ENCODE measurements around the gene VSIG1.

DNA sequence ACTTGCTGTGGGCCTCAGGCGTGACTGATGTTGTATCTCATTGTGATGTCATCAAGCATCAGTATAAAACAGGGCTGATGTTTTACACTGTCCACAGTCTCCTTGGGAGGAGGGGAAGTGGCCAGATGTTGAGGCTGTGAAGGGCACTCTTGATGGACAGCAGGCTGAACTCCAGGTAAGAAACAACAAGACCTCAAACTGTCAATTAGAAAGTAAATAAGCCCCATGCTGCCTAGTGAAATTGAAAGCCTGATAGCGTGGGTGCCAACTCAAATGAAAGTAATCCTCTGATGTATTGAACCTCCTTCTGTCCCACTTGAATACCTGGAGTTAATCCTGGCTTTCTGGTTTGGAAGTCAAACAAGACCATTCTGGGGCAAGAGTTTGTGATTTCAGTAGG, 19.7 kb downstream of the VSIG1 start:
- TF ChIP-seq, protein P1, sequence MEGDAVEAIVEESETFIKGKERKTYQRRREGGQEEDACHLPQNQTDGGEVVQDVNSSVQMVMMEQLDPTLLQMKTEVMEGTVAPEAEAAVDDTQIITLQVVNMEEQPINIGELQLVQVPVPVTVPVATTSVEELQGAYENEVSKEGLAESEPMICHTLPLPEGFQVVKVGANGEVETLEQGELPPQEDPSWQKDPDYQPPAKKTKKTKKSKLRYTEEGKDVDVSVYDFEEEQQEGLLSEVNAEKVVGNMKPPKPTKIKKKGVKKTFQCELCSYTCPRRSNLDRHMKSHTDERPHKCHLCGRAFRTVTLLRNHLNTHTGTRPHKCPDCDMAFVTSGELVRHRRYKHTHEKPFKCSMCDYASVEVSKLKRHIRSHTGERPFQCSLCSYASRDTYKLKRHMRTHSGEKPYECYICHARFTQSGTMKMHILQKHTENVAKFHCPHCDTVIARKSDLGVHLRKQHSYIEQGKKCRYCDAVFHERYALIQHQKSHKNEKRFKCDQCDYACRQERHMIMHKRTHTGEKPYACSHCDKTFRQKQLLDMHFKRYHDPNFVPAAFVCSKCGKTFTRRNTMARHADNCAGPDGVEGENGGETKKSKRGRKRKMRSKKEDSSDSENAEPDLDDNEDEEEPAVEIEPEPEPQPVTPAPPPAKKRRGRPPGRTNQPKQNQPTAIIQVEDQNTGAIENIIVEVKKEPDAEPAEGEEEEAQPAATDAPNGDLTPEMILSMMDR (IDR thresholded peaks at IDR 0.05 in 2 of 3, conservative IDR thresholded peaks at IDR 0.05 in 1 of 3; ENCODE audit: borderline replicate concordance in 1 of 3, insufficient read depth in 1 of 3, low read depth in 2 of 3, low read length in 2 of 3): no peak
- no peak for TF ChIP-seq CEBPB (IDR thresholded peaks at IDR 0.05; ENCODE audit: low read depth)

All from HCT116 (cell line).